HepG2 (cell line): ENCODE results near the gene MEF2D. TPM values are rescaled to one million over a fixed set of nuclear protein-coding genes. Genes with fewer than 3 reads are reported as not detected.

Experiments
- CBX2 ChIP-seq, 2 experiments: fragments of 200-600 bp in 1 of 2; sonication (generic); formaldehyde crosslinking in 1 of 2; IDR thresholded peaks; 2 replicates each; pipeline versions ENCODE4 v1.7.0 to v1.8.1; 2018 to 2022; ENCODE audit warnings: low read depth in 2 of 2, low read length in 1 of 2, mild to moderate bottlenecking in 1 of 2, missing genetic modification reagents in 1 of 2
- EZH2 ChIP-seq: conservative IDR thresholded peaks from 2 replicates; pipeline ENCODE4 v1.6.1; 2012; ENCODE audit warnings: mild to moderate bottlenecking, low read depth, low read length, moderate library complexity
- FOXK2 ChIP-seq: fragments of 450-650 bp; IDR thresholded peaks from 2 replicates; pipeline ENCODE4 v1.6.1; 2016
- GFI1 ChIP-seq: sonication (generic); formaldehyde crosslinking; IDR thresholded peaks from 2 replicates; pipeline ENCODE4 v1.5.0; 2020; ENCODE audit warnings: missing genetic modification reagents, mild to moderate bottlenecking, borderline replicate concordance
- PAX8 ChIP-seq: sonication (generic); formaldehyde crosslinking; IDR thresholded peaks from 2 replicates; pipeline ENCODE4 v1.8.0; 2022; ENCODE audit warnings: mild to moderate bottlenecking, missing genetic modification reagents, borderline replicate concordance
- RORA ChIP-seq: sonication (generic); formaldehyde crosslinking; IDR thresholded peaks from 2 replicates; pipeline ENCODE4 v1.5.0; 2020; ENCODE audit warnings: mild to moderate bottlenecking, missing genetic modification reagents, moderate library complexity
- SMARCE1 ChIP-seq: fragments of 450-650 bp; IDR thresholded peaks from 2 replicates; pipeline ENCODE4 v1.6.1; 2017; ENCODE audit warnings: borderline replicate concordance
- YEATS2 ChIP-seq: sonication (generic); formaldehyde crosslinking; IDR thresholded peaks from 2 replicates; pipeline ENCODE4 v1.4.0; 2020; ENCODE audit warnings: missing genetic modification reagents, borderline replicate concordance
- ZC3H13 ChIP-seq: sonication (generic); formaldehyde crosslinking; IDR thresholded peaks from 2 replicates; pipeline ENCODE4 v1.8.1; 2023; ENCODE audit warnings: mild to moderate bottlenecking, missing genetic modification reagents, moderate library complexity
- ZNF44 ChIP-seq: sonication (generic); formaldehyde crosslinking; IDR thresholded peaks from 2 replicates; pipeline ENCODE4 v1.5.1; 2020; ENCODE audit warnings: mild to moderate bottlenecking, missing genetic modification reagents
- polyA plus RNA-seq, 8 experiments: library from polyadenylated mRNA; depleted of rRNA in 3 of 8; stranded (reverse) in 7 of 8; unstranded in 1 of 8; fragments of >200 nt; fragmentation: Illumina TruSeq in 4 of 8; extraction: Trizol in 4 of 8; gene quantifications; 2 replicates each; pipeline versions ENCODE4 v1.2.1 to v1.2.3, GENCODE V29; 2011 to 2016; ENCODE audit warnings: low read depth in 4 of 8, missing spikeins in 1 of 8, mixed read lengths in 1 of 8; ENCODE audit not compliant: insufficient read depth in 1 of 8
- total RNA-seq, 5 experiments: library from RNA; depleted of rRNA; stranded (reverse); fragments of >200 nt; fragmentation: Illumina TruSeq; extraction: Trizol; gene quantifications; 2 replicates each; pipeline ENCODE4 v1.2.3, GENCODE V29; 2016; ENCODE audit warnings: low read depth in 1 of 5
- TF ChIP-seq, protein P1 (sequence below), 2 experiments: sonication (generic) in 1 of 2; formaldehyde crosslinking in 1 of 2; IDR thresholded peaks; 2 replicates each; pipeline versions ENCODE4 v1.5.1 to v1.6.1; 2011 to 2020; ENCODE audit warnings: borderline replicate concordance in 1 of 2, low read depth in 1 of 2, low read length in 1 of 2, mild to moderate bottlenecking in 1 of 2, missing genetic modification reagents in 1 of 2, moderate library complexity in 1 of 2
- TF ChIP-seq, protein P2 (sequence below): sonication (generic); formaldehyde crosslinking; IDR thresholded peaks from 2 replicates; pipeline ENCODE4 v1.5.0; 2020; ENCODE audit warnings: mild to moderate bottlenecking, low read depth, missing genetic modification reagents, borderline replicate concordance
- TF ChIP-seq, protein P3 (sequence below): sonication (generic); formaldehyde crosslinking; IDR thresholded peaks from 2 replicates; pipeline ENCODE4 v1.8.0; 2022; ENCODE audit warnings: missing genetic modification reagents, mild to moderate bottlenecking, inconsistent platforms, borderline replicate concordance
- TF ChIP-seq, protein P4 (sequence below): sonication (generic); formaldehyde crosslinking; IDR thresholded peaks from 2 replicates; pipeline ENCODE4 v1.5.1; 2020; ENCODE audit warnings: missing genetic modification reagents, mild to moderate bottlenecking, borderline replicate concordance

Gene MEF2D
- total and polyA plus RNA-seq, 2 of the 13 experiments (the other 11 are each of a cell fraction or from before 2014, with no cell fraction given) = 1.6 to 3.9 TPM

DNA sequence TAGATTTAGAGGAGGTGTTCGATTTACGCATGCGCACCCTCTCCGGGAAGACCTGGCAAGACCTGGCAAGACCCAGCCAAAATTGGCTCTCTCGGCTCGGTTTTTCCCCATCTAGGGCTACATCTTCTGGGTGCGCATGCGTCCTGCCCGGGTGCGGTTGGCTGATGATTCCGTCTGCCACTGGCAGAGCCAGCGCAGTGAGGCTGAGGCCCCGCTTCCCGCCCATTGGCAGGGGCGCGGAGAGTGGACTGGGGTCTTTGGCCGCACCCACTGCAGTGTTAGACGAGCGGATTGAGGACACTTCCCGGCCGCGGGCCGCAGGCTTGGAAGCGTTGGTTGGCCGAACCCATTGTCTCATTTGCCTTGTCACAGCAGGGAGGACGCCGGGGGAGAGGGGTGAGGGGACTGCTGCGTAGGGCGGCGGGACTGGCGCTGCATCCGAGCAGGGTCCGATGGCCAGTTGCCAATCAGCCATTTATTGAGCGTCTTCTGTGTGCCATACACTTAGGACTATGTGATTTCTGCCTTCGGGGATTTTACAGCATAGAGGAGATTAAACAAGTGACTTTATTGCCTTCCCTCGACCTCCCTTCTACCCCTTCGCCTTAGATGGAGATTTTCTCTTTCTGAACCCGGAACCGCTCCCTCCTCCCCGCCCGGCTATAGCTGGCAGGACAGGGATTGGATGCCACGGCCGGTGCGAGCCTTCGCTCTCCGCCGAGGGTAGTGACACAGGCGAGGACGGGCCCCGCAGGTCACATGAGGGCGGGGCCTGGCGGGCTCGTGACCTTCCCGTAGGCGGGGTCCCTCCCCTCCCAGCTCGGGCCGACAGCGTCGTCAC, 43.7 kb downstream of the MEF2D start (continued):
- TF ChIP-seq, protein P1, sequence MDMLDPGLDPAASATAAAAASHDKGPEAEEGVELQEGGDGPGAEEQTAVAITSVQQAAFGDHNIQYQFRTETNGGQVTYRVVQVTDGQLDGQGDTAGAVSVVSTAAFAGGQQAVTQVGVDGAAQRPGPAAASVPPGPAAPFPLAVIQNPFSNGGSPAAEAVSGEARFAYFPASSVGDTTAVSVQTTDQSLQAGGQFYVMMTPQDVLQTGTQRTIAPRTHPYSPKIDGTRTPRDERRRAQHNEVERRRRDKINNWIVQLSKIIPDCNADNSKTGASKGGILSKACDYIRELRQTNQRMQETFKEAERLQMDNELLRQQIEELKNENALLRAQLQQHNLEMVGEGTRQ (IDR thresholded peaks at IDR 0.05; ENCODE audit: low read depth, low read length) = peak; percentile 96
- TF ChIP-seq, protein P1 (CRISPR knock-in tag; IDR thresholded peaks at IDR 0.05; ENCODE audit: borderline replicate concordance) = peak; percentile 96
- TF ChIP-seq YEATS2 (CRISPR knock-in tag) (no peak; the same call in 1 of the 2 replicates), FOXK2 (peak; percentile 65), EZH2 (no peak), SMARCE1 (no peak), RORA (CRISPR knock-in tag) (no peak), PAX8 (peak; percentile 66; the same call in 1 of the 2 replicates), CBX2 (IDR thresholded peaks at IDR 0.05; ENCODE audit: low read depth, low read length) (no peak), CBX2 (CRISPR knock-in tag; IDR thresholded peaks at IDR 0.05; ENCODE audit: low read depth) (no peak), ZNF44 (CRISPR knock-in tag) (0 out of 2 replicates have a peak, but pooled peaks have one; percentile 47), GFI1 (0 out of 2 replicates have a peak, but pooled peaks have one; percentile 1), ZC3H13 (CRISPR knock-in tag) (peak; percentile 61; the same call in 1 of the 2 replicates)
- TF ChIP-seq, protein P2, sequence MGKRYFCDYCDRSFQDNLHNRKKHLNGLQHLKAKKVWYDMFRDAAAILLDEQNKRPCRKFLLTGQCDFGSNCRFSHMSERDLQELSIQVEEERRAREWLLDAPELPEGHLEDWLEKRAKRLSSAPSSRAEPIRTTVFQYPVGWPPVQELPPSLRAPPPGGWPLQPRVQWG (CRISPR knock-in tag) = no peak
- TF ChIP-seq, protein P3, sequence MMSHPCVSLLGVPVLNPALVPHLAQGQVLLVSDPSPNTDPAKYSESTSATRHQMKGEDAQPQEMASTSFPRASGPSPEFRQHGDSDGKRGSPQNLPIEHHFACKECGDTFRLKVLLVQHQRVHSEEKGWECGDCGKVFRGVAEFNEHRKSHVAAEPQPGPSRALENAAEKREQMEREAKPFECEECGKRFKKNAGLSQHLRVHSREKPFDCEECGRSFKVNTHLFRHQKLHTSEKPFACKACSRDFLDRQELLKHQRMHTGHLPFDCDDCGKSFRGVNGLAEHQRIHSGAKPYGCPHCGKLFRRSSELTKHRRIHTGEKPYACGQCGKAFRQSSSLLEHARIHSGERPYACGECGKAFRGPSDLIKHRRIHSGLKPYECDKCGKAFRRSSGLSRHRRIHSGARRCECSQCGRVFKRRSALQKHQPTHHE (CRISPR knock-in tag) = peak; percentile 83; the same call in 1 of the 2 replicates
- TF ChIP-seq, protein P4, sequence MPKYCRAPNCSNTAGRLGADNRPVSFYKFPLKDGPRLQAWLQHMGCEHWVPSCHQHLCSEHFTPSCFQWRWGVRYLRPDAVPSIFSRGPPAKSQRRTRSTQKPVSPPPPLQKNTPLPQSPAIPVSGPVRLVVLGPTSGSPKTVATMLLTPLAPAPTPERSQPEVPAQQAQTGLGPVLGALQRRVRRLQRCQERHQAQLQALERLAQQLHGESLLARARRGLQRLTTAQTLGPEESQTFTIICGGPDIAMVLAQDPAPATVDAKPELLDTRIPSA (CRISPR knock-in tag) = no peak
